NCI-H2171 (cell line): ENCODE measurements around the gene COA8.

Source experiments
- DNase-seq: peaks from one replicate; lab custom pipeline; 2025; lab: John Stamatoyannopoulos, UW

Gene COA8

GRCh38 chr14:103548463-103549351 lies 14.1 kb upstream of the COA8 start:
- no peak for DNase-seq

GRCh38 chr14:103549361-103550311 lies 13.1 kb upstream of the COA8 start:
- no peak for DNase-seq

- DNase-seq = no peak
Observed at GRCh38 chr14:103550451-103551337, 12.1 kb upstream of the COA8 start.

DNA sequence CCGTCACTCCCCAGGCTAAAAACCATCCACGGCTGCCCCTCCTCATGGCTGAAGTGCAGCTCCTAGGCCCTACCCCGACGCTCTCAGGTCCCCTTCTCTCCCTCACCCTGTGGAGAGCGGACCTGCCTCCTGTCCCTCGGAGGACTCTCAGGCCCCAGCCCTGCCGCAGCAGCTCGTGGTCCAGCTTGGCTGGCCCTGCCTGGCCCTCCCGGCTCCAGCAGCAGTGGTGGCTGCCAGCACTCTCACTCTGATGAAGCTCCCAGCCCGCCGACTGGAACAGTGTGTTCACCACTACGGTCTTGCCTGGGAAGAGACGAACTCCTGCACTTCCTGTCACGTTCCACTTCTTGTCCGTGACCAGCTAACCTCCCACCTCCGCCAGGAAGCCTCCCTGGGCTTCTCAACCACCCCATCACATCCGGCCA lies 11.4 kb upstream of the COA8 start:
- DNase-seq = no peak

DNA sequence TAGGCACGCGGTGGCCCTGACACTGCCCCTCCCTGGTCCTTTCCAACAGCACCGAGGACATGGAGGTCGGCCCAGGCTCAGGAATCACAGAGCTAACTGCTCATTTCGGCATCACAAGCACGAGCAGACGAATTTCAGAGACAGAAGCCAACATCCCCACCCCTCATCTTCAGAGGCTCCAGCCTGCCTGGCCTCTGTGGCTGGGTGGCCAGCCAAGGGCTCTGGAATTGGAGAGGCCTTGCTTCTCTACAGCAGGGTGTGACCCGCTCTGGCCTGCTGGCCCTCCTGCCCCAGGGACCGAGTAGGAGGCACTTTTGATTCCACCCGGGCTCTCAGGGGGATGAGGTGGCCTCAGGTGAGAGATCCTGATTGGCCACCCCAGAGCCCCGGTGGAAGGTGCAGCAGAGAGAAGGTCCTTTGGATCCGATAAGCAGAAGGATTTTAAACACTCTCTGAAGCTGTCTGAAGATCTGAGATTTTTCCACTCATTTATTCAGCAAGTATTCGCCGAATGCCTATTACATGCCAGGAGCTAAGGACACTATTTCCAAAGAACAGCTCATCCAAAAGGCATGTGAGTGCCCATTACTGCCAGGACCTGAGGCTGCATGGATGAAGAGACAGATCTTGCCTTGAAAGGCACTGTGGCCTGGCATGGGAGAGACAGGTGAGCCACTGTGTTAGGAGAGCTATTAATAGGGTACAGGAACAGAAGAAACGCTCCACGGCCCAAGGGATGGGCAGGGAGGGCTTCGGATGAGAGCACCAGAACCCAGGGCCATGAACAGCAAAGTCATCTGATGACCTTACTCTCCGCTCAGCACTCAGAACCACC lies 10.5 kb upstream of the COA8 start:
- DNase-seq = no peak

GRCh38 chr14:103552846-103553210 lies 9.9 kb upstream of the COA8 start:
- DNase-seq = no peak

DNA sequence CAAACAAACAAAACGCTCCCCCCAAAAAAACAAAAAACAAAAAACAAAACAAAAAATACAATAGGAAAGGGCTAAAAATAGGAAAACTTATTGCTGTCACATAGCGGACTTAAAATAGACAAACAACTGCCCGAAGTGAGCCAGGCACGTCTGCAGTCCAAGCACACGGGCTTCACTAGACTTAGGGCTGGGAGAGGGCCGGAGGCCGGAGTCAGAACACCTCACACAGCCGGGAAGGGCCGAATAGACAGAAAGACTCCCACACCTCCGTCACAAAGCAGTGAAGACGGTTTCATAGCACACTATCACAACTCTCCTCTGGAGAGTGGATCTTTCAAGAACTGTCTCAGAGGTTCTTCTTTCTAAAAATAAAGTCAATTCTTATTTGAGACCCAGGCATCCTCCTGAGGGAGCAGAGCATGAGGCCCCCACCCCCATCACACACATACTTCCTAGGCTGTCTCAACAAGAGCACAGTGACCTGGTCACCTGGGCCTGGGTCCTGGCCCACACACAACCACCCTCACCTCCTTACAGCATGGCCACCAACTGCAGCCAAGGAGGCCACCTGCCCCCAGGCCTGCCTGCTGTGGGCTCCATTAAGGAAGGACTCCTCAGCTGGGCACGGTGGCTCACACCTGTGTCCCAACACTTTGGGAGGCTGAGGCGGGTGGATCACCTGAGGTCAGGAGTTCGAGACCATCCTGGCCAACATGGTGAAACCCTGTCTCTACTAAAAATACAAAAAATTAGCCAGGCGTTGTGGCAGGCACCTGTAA lies 7.0 kb upstream of the COA8 start:
- DNase-seq = no peak

GRCh38 chr14:103556946-103557758 lies 5.6 kb upstream of the COA8 start:
- DNase-seq = no peak

DNA sequence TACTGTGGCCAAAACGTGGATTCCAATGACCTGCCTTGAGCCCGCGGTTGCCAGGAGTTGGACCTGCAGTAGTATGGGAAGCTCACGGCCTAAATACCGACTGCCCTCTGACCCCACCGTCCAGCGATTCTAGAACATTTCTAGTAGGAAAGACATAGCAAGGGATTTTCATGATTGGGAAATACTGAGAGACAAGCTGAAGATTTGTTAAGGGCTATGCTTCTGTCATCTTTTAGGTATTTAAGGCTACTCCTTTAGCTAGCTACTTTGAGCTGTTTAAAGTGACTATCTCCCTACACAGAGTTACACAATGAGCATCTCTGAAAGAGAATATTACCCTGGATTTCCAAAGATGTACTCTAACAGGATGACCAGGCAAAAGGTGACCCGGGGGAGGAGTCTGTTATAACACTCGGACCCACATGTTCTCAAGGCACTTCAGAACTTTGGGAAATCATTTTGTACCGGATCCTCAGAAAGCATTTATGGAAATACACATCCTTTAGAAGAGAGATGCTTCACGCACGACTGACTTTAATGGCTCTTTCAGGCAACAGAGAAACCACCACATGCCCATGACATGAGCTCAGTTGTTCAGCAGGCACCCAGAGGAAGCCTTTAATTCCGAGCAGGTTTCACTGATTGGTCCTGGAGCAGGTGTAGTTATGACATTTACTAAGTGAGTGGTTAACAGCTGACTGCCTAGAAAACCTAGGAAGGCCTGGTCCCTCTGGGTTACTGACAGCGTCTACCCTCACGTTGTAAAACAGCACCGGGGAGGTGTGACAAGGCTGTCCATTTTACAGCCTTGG lies 4.5 kb upstream of the COA8 start:
- no peak for DNase-seq

DNA sequence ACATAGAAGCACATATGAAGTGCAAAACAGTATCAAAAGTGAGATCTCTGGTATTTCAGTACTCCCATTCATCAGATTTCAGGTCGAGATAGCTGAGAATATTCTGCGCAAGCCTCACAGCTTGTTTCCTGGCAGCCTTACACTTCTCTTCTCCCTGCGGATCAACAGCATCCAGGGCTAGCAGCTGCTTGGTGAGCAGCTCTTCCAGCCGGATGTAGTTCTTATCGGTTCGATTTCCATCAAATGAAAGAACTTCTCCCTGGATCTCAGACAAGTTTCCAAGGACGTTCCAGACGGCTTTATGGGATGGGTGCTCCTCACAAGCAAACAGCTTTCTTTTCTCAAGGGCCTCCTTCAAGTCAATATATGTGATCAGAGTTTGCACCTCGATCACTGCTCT lies 3.0 kb upstream of the COA8 start:
- DNase-seq = no peak

GRCh38 chr14:103560691-103561090 lies 2.1 kb upstream of the COA8 start:
- DNase-seq = no peak

DNA sequence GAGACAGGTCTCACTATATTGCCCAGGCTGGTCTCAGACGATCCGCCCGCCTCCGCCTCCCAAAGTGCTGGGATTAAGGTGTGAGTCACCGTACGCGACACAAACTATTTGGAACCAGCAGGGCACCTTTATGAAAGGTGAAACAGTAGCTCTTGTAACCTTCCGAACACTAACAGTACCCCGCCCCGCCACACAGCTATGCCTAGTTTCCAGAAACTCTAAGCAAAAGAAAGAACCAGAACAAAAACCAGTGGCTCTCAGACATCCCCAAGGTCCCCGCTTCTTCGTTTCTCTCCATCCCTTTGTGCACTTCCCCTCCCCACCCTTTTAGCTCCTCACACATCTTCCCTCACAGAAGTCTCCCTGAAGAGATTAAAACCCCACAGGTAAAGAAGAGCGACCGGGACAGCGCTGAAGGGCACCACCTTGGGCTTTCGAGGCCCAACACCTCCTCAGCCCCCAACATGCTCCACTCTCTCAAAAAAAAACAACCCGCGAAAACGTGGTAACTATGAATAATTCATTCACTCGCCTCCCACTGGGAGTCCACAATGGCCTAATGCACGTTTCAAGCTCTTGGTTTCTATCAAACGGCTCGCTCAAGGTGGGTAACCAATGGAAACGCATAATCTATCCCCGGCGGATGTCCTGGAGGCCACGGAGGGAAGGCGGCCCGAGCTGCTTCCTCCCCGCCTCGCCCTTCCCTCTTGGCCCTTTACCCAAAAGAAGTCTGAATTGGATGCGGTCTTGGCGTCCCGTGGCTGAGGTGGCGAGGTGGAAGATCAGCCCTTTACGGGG lies 1.2 kb upstream of the COA8 start:
- DNase-seq = no peak

GRCh38 chr14:103562179-103562428 lies 656 bp upstream of the COA8 start:
- DNase-seq = peak; percentile 53

DNA sequence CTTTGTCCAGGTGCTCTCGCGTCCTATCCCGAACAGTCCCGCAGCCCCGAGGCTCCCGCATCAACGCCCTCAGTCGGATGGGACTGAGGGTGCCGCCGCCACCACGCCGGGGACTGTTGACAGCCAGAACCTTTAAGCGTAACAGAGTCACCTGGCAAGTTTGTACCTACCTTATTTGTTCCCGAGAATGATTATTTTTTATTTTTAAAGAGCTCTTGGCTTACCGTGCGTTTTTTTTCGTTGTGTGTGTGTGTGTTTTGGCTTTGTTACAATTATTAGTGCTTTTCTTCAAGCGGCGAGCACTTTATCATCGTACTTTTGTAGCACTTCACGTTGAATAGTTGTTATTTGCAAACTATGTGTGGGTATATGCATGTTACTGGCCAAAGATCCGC lies 463 bp downstream of the COA8 start:
- DNase-seq = no peak

- no peak for DNase-seq
Observed at GRCh38 chr14:103563844-103564505, 1.2 kb downstream of the COA8 start.

DNA sequence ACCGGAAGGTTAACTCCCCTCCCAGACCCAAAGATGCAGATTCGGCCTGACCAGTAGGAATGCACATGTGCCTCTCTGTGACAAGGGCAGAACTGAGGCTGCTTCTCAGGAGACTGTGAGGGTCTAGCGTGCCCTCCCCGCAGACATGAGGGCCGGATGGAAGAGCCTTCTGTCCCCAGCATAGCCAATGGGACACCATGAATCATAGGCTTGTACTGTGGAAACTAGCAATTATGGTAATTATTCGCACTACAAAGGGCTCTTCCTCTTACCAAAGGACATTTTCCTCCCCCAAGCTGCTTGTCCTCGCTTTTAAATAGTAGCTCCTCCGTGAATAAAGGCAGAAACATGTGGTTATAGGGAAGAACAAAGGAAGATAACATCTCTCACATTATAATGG lies 6.2 kb downstream of the COA8 start:
- no peak for DNase-seq

GRCh38 chr14:103569408-103569807 lies 6.6 kb downstream of the COA8 start:
- no peak for DNase-seq
